Peyer's patch (tissue), 4 donors: ENCODE data around the gene RGMA.

Experiments used
- POLR2A ChIP-seq, 2 donors: fragments of 450-650 bp; IDR thresholded peaks; one replicate each; pipeline ENCODE4 v1.5.1; 2017; ENCODE audit warnings: antibody characterized with exemption in 2 of 2, mild to moderate bottlenecking in 2 of 2, moderate library complexity in 2 of 2
- TF ChIP-seq, protein P1 (sequence below), 6 experiments: fragments of 450-650 bp in 4 of 6; fragments of 200-600 bp in 2 of 6; sonication (generic) in 1 of 6; IDR thresholded peaks; one replicate each; pipeline ENCODE4 v1.5.1; 2017 to 2019; ENCODE audit warnings: antibody characterized with exemption in 6 of 6, mild to moderate bottlenecking in 3 of 6, moderate library complexity in 1 of 6

DNA sequence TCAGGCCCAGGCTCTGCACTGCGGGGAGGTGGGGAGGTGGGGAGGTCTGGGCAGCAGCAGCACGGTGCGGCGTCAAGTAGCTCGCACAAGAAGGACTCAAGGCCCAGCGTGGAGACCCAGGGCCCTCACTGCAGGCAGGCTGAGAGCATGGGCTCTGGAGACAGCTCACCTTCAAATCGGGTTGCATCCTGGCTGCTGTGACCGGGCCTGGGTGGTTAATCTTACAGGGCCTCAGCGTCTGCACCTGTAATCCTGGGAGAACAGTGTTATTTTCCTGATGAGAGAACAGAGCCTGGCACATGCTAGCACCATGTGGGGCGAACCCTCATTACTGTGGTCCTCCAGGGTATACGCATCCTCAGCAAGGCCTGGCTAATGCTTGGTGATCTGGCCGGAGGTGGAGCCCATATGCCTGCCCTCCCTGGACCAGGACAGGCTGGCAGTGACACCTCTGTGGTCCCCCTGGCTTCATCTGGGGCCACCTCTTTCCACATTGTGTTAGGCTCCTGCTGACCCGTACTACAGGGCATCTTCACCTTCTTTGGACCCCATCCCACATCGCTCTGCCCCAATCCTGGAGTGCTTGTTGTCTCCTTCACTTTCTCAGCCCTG is 55.5 kb downstream of the RGMA start:
- TF ChIP-seq, protein P1, sequence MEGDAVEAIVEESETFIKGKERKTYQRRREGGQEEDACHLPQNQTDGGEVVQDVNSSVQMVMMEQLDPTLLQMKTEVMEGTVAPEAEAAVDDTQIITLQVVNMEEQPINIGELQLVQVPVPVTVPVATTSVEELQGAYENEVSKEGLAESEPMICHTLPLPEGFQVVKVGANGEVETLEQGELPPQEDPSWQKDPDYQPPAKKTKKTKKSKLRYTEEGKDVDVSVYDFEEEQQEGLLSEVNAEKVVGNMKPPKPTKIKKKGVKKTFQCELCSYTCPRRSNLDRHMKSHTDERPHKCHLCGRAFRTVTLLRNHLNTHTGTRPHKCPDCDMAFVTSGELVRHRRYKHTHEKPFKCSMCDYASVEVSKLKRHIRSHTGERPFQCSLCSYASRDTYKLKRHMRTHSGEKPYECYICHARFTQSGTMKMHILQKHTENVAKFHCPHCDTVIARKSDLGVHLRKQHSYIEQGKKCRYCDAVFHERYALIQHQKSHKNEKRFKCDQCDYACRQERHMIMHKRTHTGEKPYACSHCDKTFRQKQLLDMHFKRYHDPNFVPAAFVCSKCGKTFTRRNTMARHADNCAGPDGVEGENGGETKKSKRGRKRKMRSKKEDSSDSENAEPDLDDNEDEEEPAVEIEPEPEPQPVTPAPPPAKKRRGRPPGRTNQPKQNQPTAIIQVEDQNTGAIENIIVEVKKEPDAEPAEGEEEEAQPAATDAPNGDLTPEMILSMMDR (IDR thresholded peaks at IDR 0.05): no peak
- no peak for TF ChIP-seq POLR2A (IDR thresholded peaks at IDR 0.05)
